ENCODE data around the gene PLA2G1B. TPM values are rescaled to one million over a fixed set of nuclear protein-coding genes. Genes with fewer than 3 reads are reported as not detected.
A peak's percentile ranks its signal among the peaks of the same experiment; 100 is the strongest.
"Not testable (repeated sequence)": the region's sequence is repeated elsewhere in the genome, so short reads cannot be mapped to it uniquely, and the experiment has no call there.

Gene PLA2G1B
- total RNA-seq, 2 donors from 2014 or later, result not detected

GRCh38 chr12:120342175-120343038 is 14.8 kb upstream of the PLA2G1B start:
- H3K27ac ChIP-seq, result no peak overlapping the region
- H3K4me1 ChIP-seq, result no peaks in the 10 kb centered on the region
- no peaks in the 10 kb centered on the region for H3K27me3 ChIP-seq
- no peak for DNase-seq (ENCODE audit: low spot score)
- H3K36me3 ChIP-seq, result no peaks in the 10 kb centered on the region
- no peak for TF ChIP-seq CTCF (IDR thresholded peaks at IDR 0.05)
- no peak overlapping the region for H3K4me3 ChIP-seq
- no peaks in the 10 kb centered on the region for H3K9me3 ChIP-seq

- no peaks in the 10 kb centered on the region for H3K4me1 ChIP-seq
- no peaks in the 10 kb centered on the region for H3K27me3 ChIP-seq
- no peaks in the 10 kb centered on the region for H3K36me3 ChIP-seq
- no peak overlapping the region for H3K27ac ChIP-seq
- no peak overlapping the region for H3K4me3 ChIP-seq
- no peaks in the 10 kb centered on the region for H3K9me3 ChIP-seq
- no peak for DNase-seq (ENCODE audit: low spot score)
- TF ChIP-seq CTCF (IDR thresholded peaks at IDR 0.05), result no peak
Measured at GRCh38 chr12:120339256-120339655, 11.7 kb upstream of the PLA2G1B start.

- Histone ChIP-seq H3K27me3 (no peaks in the 10 kb centered on the region), H3K36me3 (no peaks in the 10 kb centered on the region), H3K4me3 (no peak overlapping the region), H3K4me1 (no peaks in the 10 kb centered on the region), H3K9me3 (no peaks in the 10 kb centered on the region), H3K27ac (no peak overlapping the region)
- no peak for TF ChIP-seq CTCF (IDR thresholded peaks at IDR 0.05)
- no peak for DNase-seq (ENCODE audit: low spot score)
Measured at GRCh38 chr12:120337730-120338129, 10.2 kb upstream of the PLA2G1B start.

GRCh38 chr12:120336392-120336791 is 8.8 kb upstream of the PLA2G1B start:
- not testable (repeated sequence) for H3K27me3 ChIP-seq; H3K27ac ChIP-seq; DNase-seq (ENCODE audit: low spot score); H3K36me3 ChIP-seq; H3K4me3 ChIP-seq; H3K9me3 ChIP-seq; H3K4me1 ChIP-seq

- not testable (repeated sequence) for H3K4me1 ChIP-seq, H3K9me3 ChIP-seq, H3K4me3 ChIP-seq, H3K27ac ChIP-seq, H3K27me3 ChIP-seq, H3K36me3 ChIP-seq
- DNase-seq (ENCODE audit: low spot score), result peak; percentile 61
- peak; percentile 43 to 67 for TF ChIP-seq CTCF (IDR thresholded peaks at IDR 0.05)
Measured at GRCh38 chr12:120335447-120335846, 7.9 kb upstream of the PLA2G1B start.

- no peak overlapping the region for H3K27ac ChIP-seq
Measured at GRCh38 chr12:120332523-120332922, 4.9 kb upstream of the PLA2G1B start.

More at GRCh38 chr12:120332523-120332922, 4.9 kb upstream of the PLA2G1B start:
- DNase-seq (ENCODE audit: low spot score), result no peak
- Histone ChIP-seq H3K4me3 (no peak overlapping the region), H3K4me1 (no peaks in the 10 kb centered on the region), H3K9me3 (no peaks in the 10 kb centered on the region), H3K36me3 (no peaks in the 10 kb centered on the region), H3K27me3 (no peaks in the 10 kb centered on the region)
- TF ChIP-seq CTCF (IDR thresholded peaks at IDR 0.05), result no peak
